ENCODE data around the gene OR52E5.

Gene OR52E5

GRCh38 chr11:5929571-5930368, 36.8 kb downstream of the OR52E5 start:
- TF ChIP-seq CTCF (IDR thresholded peaks at IDR 0.05; ENCODE audit: low read depth, low read length, missing control alignments), result no peak
- no peak for DNase-seq (ENCODE audit: low read depth)
- in situ Hi-C loops (cut with HindIII; ENCODE audit: low sequenced_read_pairs), result no loop called here
- no peak overlapping the region for H3K4me3 ChIP-seq (ENCODE audit: low read depth, low read length)

GRCh38 chr11:5930614-5931013, 37.6 kb downstream of the OR52E5 start:
- no peak overlapping the region for H3K4me3 ChIP-seq (ENCODE audit: low read depth, low read length)
- in situ Hi-C loops (cut with HindIII; ENCODE audit: low sequenced_read_pairs), result no loop called here

GRCh38 chr11:5931061-5931460, 38.1 kb downstream of the OR52E5 start:
- in situ Hi-C loops (cut with HindIII; ENCODE audit: low sequenced_read_pairs), result no loop called here
- DNase-seq (ENCODE audit: low read depth), result no peak
- no peak overlapping the region for H3K4me3 ChIP-seq (ENCODE audit: low read depth, low read length)
- TF ChIP-seq CTCF (IDR thresholded peaks at IDR 0.05; ENCODE audit: low read depth, low read length, missing control alignments), result no peak

More at GRCh38 chr11:5930614-5931013, 37.6 kb downstream of the OR52E5 start:
- no peak for TF ChIP-seq CTCF (IDR thresholded peaks at IDR 0.05; ENCODE audit: low read depth, low read length, missing control alignments)
- DNase-seq (ENCODE audit: low read depth), result no peak

- no peak for TF ChIP-seq CTCF (IDR thresholded peaks at IDR 0.05; ENCODE audit: low read depth, low read length, missing control alignments)
- H3K4me3 ChIP-seq (ENCODE audit: low read depth, low read length), result no peak overlapping the region
- in situ Hi-C loops (cut with HindIII; ENCODE audit: low sequenced_read_pairs), result no loop called here
- DNase-seq (ENCODE audit: low read depth), result no peak
Measured at GRCh38 chr11:5932671-5933070, 39.7 kb downstream of the OR52E5 start.

- in situ Hi-C loops (cut with HindIII; ENCODE audit: low sequenced_read_pairs), result no loop called here
- TF ChIP-seq CTCF (IDR thresholded peaks at IDR 0.05; ENCODE audit: low read depth, low read length, missing control alignments), result no peak
- DNase-seq (ENCODE audit: low read depth), result no peak
Measured at GRCh38 chr11:5933116-5933515, 40.1 kb downstream of the OR52E5 start.

GRCh38 chr11:5937868-5938602, 45.0 kb downstream of the OR52E5 start:
- no peak overlapping the region for H3K4me3 ChIP-seq (ENCODE audit: low read depth, low read length)
- no peak for TF ChIP-seq CTCF (IDR thresholded peaks at IDR 0.05; ENCODE audit: low read depth, low read length, missing control alignments)
- no peak for DNase-seq (ENCODE audit: low read depth)
- in situ Hi-C loops (cut with HindIII; ENCODE audit: low sequenced_read_pairs), result no loop called here

More at GRCh38 chr11:5933116-5933515, 40.1 kb downstream of the OR52E5 start:
- no peak overlapping the region for H3K4me3 ChIP-seq (ENCODE audit: low read depth, low read length)

All from astrocyte of the cerebellum (primary cell).